ENCODE results near the gene CATSPER4.

Gene CATSPER4

GRCh38 chr1:26218906-26219494, 28.6 kb downstream of the CATSPER4 start:
- peak; percentile 81 for TF ChIP-seq TCF12 (IDR thresholded peaks at IDR 0.05; ENCODE audit: low read depth)
- no peak for TF ChIP-seq YY1 (IDR thresholded peaks at IDR 0.05; ENCODE audit: low read depth)
- peak; percentile 54; the same call in 1 of the 2 replicates for TF ChIP-seq EP300 (IDR thresholded peaks at IDR 0.05; ENCODE audit: borderline replicate concordance)
- TF ChIP-seq EGR1 (IDR thresholded peaks at IDR 0.05) = no peak; the same call in 1 of the 2 replicates
- no peak for TF ChIP-seq REST (IDR thresholded peaks at IDR 0.05; ENCODE audit: low read depth)
- no peak for TF ChIP-seq USF1 (IDR thresholded peaks at IDR 0.05)
- no peak for TF ChIP-seq CREB1 (IDR thresholded peaks at IDR 0.05; ENCODE audit: low read depth)
- TF ChIP-seq ZBTB7A (IDR thresholded peaks at IDR 0.05; ENCODE audit: low read depth) = no peak
- TF ChIP-seq TEAD4 (IDR thresholded peaks at IDR 0.05) = peak; percentile 65
- TF ChIP-seq NFIC (IDR thresholded peaks at IDR 0.05) = peak; percentile 97
- no peak for TF ChIP-seq CEBPB (IDR thresholded peaks at IDR 0.05)
- no peak for TF ChIP-seq RAD21 (IDR thresholded peaks at IDR 0.05; ENCODE audit: low read depth)
- TF ChIP-seq FOXM1 (IDR thresholded peaks at IDR 0.05; ENCODE audit: borderline replicate concordance, low read depth) = no peak
- peak; percentile 42; the same call in 1 of the 2 replicates for TF ChIP-seq MAX (IDR thresholded peaks at IDR 0.05)
- TF ChIP-seq TAF1 (IDR thresholded peaks at IDR 0.05; ENCODE audit: low read depth) = no peak

- TF ChIP-seq FOXM1 (IDR thresholded peaks at IDR 0.05; ENCODE audit: borderline replicate concordance, low read depth) (no peak), TCF12 (IDR thresholded peaks at IDR 0.05; ENCODE audit: low read depth) (no peak), MAX (IDR thresholded peaks at IDR 0.05) (no peak), USF1 (IDR thresholded peaks at IDR 0.05) (no peak), REST (IDR thresholded peaks at IDR 0.05; ENCODE audit: low read depth) (no peak)
Measured at GRCh38 chr1:26220199-26220912, 30.0 kb downstream of the CATSPER4 start.

GRCh38 chr1:26221094-26221493, 30.7 kb downstream of the CATSPER4 start:
- TF ChIP-seq MAX (IDR thresholded peaks at IDR 0.05) = no peak
- TF ChIP-seq REST (IDR thresholded peaks at IDR 0.05; ENCODE audit: low read depth) = no peak
- no peak for TF ChIP-seq CREB1 (IDR thresholded peaks at IDR 0.05; ENCODE audit: low read depth)
- TF ChIP-seq CEBPB (IDR thresholded peaks at IDR 0.05) = no peak
- no peak for TF ChIP-seq TAF1 (IDR thresholded peaks at IDR 0.05; ENCODE audit: low read depth)
- no peak for TF ChIP-seq NFIC (IDR thresholded peaks at IDR 0.05)
- no peak for TF ChIP-seq TCF12 (IDR thresholded peaks at IDR 0.05; ENCODE audit: low read depth)
- TF ChIP-seq USF1 (IDR thresholded peaks at IDR 0.05) = no peak

- TF ChIP-seq EP300 (IDR thresholded peaks at IDR 0.05; ENCODE audit: borderline replicate concordance) (no peak), ZBTB7A (IDR thresholded peaks at IDR 0.05; ENCODE audit: low read depth) (no peak), TCF12 (IDR thresholded peaks at IDR 0.05; ENCODE audit: low read depth) (no peak), YY1 (IDR thresholded peaks at IDR 0.05; ENCODE audit: low read depth) (no peak), CREB1 (IDR thresholded peaks at IDR 0.05; ENCODE audit: low read depth) (no peak), USF1 (IDR thresholded peaks at IDR 0.05) (no peak), RAD21 (IDR thresholded peaks at IDR 0.05; ENCODE audit: low read depth) (no peak), MAX (IDR thresholded peaks at IDR 0.05) (no peak), TAF1 (IDR thresholded peaks at IDR 0.05; ENCODE audit: low read depth) (no peak), REST (IDR thresholded peaks at IDR 0.05; ENCODE audit: low read depth) (no peak), NFIC (IDR thresholded peaks at IDR 0.05) (no peak), TEAD4 (IDR thresholded peaks at IDR 0.05) (no peak), CEBPB (IDR thresholded peaks at IDR 0.05) (no peak), FOXM1 (IDR thresholded peaks at IDR 0.05; ENCODE audit: borderline replicate concordance, low read depth) (no peak), EGR1 (IDR thresholded peaks at IDR 0.05) (no peak)
Measured at GRCh38 chr1:26224606-26225005, 34.2 kb downstream of the CATSPER4 start.
